Tibial artery (tissue), 4 donors: ENCODE measurements around the gene OR52E6.

ENCODE experiments used
- DNase-seq, 2 donors: peaks; one replicate each; pipeline ENCODE4 v3.0.0-alpha.2; 2019
- H3K27ac ChIP-seq, 2 donors: fragments of 200-600 bp; sonication (generic) in 1 of 2; 1 replicate in 1 of 2; 2 replicates in 1 of 2; pipeline ENCODE4 v1.5.1; 2018 to 2019; ENCODE audit warnings: mild to moderate bottlenecking in 1 of 2
- H3K27me3 ChIP-seq, 2 donors: fragments of 200-600 bp; sonication (generic) in 1 of 2; one replicate each; pipeline versions ENCODE4 v1.5.1 to v1.6.0; 2016 to 2019
- H3K36me3 ChIP-seq, 3 donors: fragments of 200-600 bp; sonication (generic) in 2 of 3; one replicate each; pipeline ENCODE4 v1.5.1; 2016 to 2019; ENCODE audit warnings: mild to moderate bottlenecking in 2 of 3
- H3K4me1 ChIP-seq, 4 donors: fragments of 200-600 bp; sonication (generic) in 2 of 4; 1 replicate in 3 of 4; 2 replicates in 1 of 4; pipeline ENCODE4 v1.5.1; 2016 to 2019
- H3K4me3 ChIP-seq, 2 donors: fragments of 200-600 bp; sonication (generic) in 1 of 2; 1 replicate in 1 of 2; 2 replicates in 1 of 2; pipeline ENCODE4 v1.5.1; 2018 to 2019; ENCODE audit warnings: mild to moderate bottlenecking in 2 of 2
- H3K9me3 ChIP-seq, 3 donors: fragments of 200-600 bp; sonication (generic) in 1 of 3; one replicate each; pipeline ENCODE4 v1.5.1; 2016 to 2019
- CTCF ChIP-seq, 2 experiments: fragments of 200-600 bp in 1 of 2; fragments of 450-650 bp in 1 of 2; IDR thresholded peaks; one replicate each; pipeline ENCODE4 v1.5.1; 2017 to 2019; ENCODE audit warnings: antibody characterized with exemption in 2 of 2, mild to moderate bottlenecking in 1 of 2, moderate library complexity in 1 of 2
- intact Hi-C: fragments of 100-400 bp; cut with DNase I; formaldehyde crosslinking; loops from one replicate; pipeline ENCODE4 v1.15.0; 2023; ENCODE audit warnings: low total_unique reads

OR52E6 gene

DNA sequence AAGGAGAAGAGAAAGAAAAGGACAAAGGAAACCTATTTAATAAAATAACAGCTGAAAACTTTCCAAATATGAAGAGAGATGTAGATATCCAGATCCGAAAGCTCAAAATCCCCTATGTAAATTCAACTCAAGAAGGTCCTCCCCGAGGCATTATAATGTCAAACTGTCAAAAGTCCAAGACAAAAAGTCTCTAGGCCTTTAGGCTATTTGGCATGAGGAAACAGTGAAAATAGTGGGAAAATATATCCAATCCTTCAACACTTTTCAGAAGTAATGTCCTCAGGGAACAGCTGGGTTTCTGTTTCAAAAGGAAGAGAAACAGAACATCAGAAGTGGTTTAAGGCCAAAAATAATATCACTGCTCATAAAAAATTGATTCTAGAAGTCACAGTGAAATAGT is 36.9 kb upstream of the OR52E6 start:
- intact Hi-C loops = no loop called here
- H3K36me3 ChIP-seq = no peaks in the 10 kb centered on the region
- no peak for DNase-seq
- no peaks in the 10 kb centered on the region for H3K4me1 ChIP-seq
- no peak for TF ChIP-seq CTCF (IDR thresholded peaks at IDR 0.05)
- no peak overlapping the region for H3K4me3 ChIP-seq
- no peaks in the 10 kb centered on the region for H3K9me3 ChIP-seq
- H3K27me3 ChIP-seq = no peaks in the 10 kb centered on the region
- no peak overlapping the region for H3K27ac ChIP-seq

GRCh38 chr11:5865826-5866225 is 24.1 kb upstream of the OR52E6 start:
- intact Hi-C loops = no loop called here
- no peaks in the 10 kb centered on the region for H3K9me3 ChIP-seq
- H3K27ac ChIP-seq = no peak overlapping the region
- TF ChIP-seq CTCF (IDR thresholded peaks at IDR 0.05) = no peak
- DNase-seq = no peak
- no peaks in the 10 kb centered on the region for H3K36me3 ChIP-seq
- H3K27me3 ChIP-seq = no peaks in the 10 kb centered on the region
- no peaks in the 10 kb centered on the region for H3K4me1 ChIP-seq
- H3K4me3 ChIP-seq = no peak overlapping the region

GRCh38 chr11:5857590-5857989 is 15.9 kb upstream of the OR52E6 start, which contains the start of gene OR52E8:
Gene OR52E8, minus strand, starts transcription at chr11:5857690. Its CDS starts 0 bp downstream, at chr11:5857690.
- H3K36me3 ChIP-seq = no peaks in the 10 kb centered on the region
- no peaks in the 10 kb centered on the region for H3K27me3 ChIP-seq
- peaks cover 0 to 3% (median 0%) of the 10 kb centered on the region in 3 donors for H3K9me3 ChIP-seq
- H3K27ac ChIP-seq = no peak within 1 kb of the TSS
- no peak for TF ChIP-seq CTCF (IDR thresholded peaks at IDR 0.05)
- no peaks in the 10 kb centered on the region for H3K4me1 ChIP-seq
- DNase-seq = no peak
- intact Hi-C loops = no loop called here
- H3K4me3 ChIP-seq = no peak within 1 kb of the TSS

DNA sequence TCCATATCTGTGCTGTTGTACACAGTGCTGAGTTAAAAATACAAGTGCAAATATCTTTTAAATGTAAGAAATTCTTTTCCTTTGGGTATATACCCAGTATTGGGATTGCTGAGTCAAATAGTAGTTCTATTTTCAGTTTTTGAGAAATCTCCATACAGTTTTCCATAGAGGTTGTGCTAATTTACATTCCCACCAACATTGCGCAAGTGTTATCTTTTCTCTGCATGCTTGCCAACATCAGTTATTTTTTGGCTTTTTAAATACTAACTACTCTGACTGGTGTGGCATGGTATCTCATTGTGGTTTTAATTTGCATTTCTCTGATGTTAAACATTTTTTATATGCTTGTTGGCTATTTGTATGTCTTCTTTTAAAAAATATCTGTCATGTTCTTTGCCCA is 9.3 kb upstream of the OR52E6 start:
- Histone ChIP-seq H3K36me3 (no peaks in the 10 kb centered on the region), H3K27me3 (no peaks in the 10 kb centered on the region), H3K27ac (no peak overlapping the region), H3K4me3 (no peak overlapping the region), H3K4me1 (no peaks in the 10 kb centered on the region), H3K9me3 (peaks cover 0 to 14% (median 0%) of the 10 kb centered on the region in 3 donors)
- TF ChIP-seq CTCF (IDR thresholded peaks at IDR 0.05) = no peak
- no peak for DNase-seq
- intact Hi-C loops = no loop called here

GRCh38 chr11:5847711-5848110 is 6.0 kb upstream of the OR52E6 start:
- Histone ChIP-seq H3K36me3 (no peaks in the 10 kb centered on the region), H3K27ac (no peak overlapping the region), H3K4me3 (no peak overlapping the region), H3K4me1 (no peaks in the 10 kb centered on the region), H3K9me3 (peaks cover 0 to 12% (median 0%) of the 10 kb centered on the region in 3 donors), H3K27me3 (no peaks in the 10 kb centered on the region)
- intact Hi-C loops = no loop called here
- no peak for TF ChIP-seq CTCF (IDR thresholded peaks at IDR 0.05)
- no peak for DNase-seq

GRCh38 chr11:5846701-5847100 is 5.0 kb upstream of the OR52E6 start:
- Histone ChIP-seq H3K9me3 (peaks cover 0 to 2% (median 0%) of the 10 kb centered on the region in 3 donors), H3K36me3 (no peaks in the 10 kb centered on the region), H3K27me3 (no peaks in the 10 kb centered on the region), H3K27ac (no peak overlapping the region), H3K4me1 (no peaks in the 10 kb centered on the region), H3K4me3 (no peak overlapping the region)
- DNase-seq = no peak
- intact Hi-C loops = no loop called here
- no peak for TF ChIP-seq CTCF (IDR thresholded peaks at IDR 0.05)
